ENCODE data around the gene TMEM170A.
"Not testable (repeated sequence)": the region's sequence is repeated elsewhere in the genome, so short reads cannot be mapped to it uniquely, and the experiment has no call there.

The TMEM170A gene

GRCh38 chr16:75464122-75464918 lies at the start of gene TMEM170A:
Gene TMEM170A (minus strand): TSS chr16:75464689. CDS start chr16:75464600, 89 bp downstream.
- in situ Hi-C loops (cut with HindIII; ENCODE audit: low pct_unique_long_range_greater_than_20kb, low sequenced_read_pairs) = no loop called here
- no peak for TF ChIP-seq JUND (IDR thresholded peaks at IDR 0.05; ENCODE audit: low read depth)
- peak; percentile 93 to 99 for DNase-seq (ENCODE audit: low read depth in 1 of 2, low spot score in 1 of 2)

GRCh38 chr16:75506574-75506973 lies 42.1 kb upstream of the TMEM170A start:
- in situ Hi-C loops (cut with HindIII; ENCODE audit: low pct_unique_long_range_greater_than_20kb, low sequenced_read_pairs) = no loop called here
- no peak for TF ChIP-seq JUND (IDR thresholded peaks at IDR 0.05; ENCODE audit: low read depth)
- no peak for DNase-seq (ENCODE audit: low read depth in 1 of 2, low spot score in 1 of 2)

GRCh38 chr16:75506107-75506506 lies 41.6 kb upstream of the TMEM170A start:
- no peak for DNase-seq (ENCODE audit: low read depth in 1 of 2, low spot score in 1 of 2)
- no peak for TF ChIP-seq JUND (IDR thresholded peaks at IDR 0.05; ENCODE audit: low read depth)
- in situ Hi-C loops (cut with HindIII; ENCODE audit: low pct_unique_long_range_greater_than_20kb, low sequenced_read_pairs) = no loop called here

GRCh38 chr16:75503801-75504200 lies 39.3 kb upstream of the TMEM170A start:
- no peak for DNase-seq (ENCODE audit: low read depth in 1 of 2, low spot score in 1 of 2)
- in situ Hi-C loops (cut with HindIII; ENCODE audit: low pct_unique_long_range_greater_than_20kb, low sequenced_read_pairs) = no loop called here
- no peak for TF ChIP-seq JUND (IDR thresholded peaks at IDR 0.05; ENCODE audit: low read depth)

GRCh38 chr16:75502916-75503605 lies 38.6 kb upstream of the TMEM170A start:
- DNase-seq (ENCODE audit: low read depth in 1 of 2, low spot score in 1 of 2) = no peak
- in situ Hi-C loops (cut with HindIII; ENCODE audit: low pct_unique_long_range_greater_than_20kb, low sequenced_read_pairs) = no loop called here
- no peak for TF ChIP-seq JUND (IDR thresholded peaks at IDR 0.05; ENCODE audit: low read depth)

GRCh38 chr16:75501820-75502219 lies 37.3 kb upstream of the TMEM170A start:
- in situ Hi-C loops (cut with HindIII; ENCODE audit: low pct_unique_long_range_greater_than_20kb, low sequenced_read_pairs) = not testable (repeated sequence)
- DNase-seq (ENCODE audit: low read depth in 1 of 2, low spot score in 1 of 2) = peak in 1 of 2 experiments; percentile 43

GRCh38 chr16:75501359-75501758 lies 36.9 kb upstream of the TMEM170A start:
- in situ Hi-C loops (cut with HindIII; ENCODE audit: low pct_unique_long_range_greater_than_20kb, low sequenced_read_pairs) = no loop called here
- TF ChIP-seq JUND (IDR thresholded peaks at IDR 0.05; ENCODE audit: low read depth) = no peak
- DNase-seq (ENCODE audit: low read depth in 1 of 2, low spot score in 1 of 2) = no peak

GRCh38 chr16:75498605-75499322 lies 34.3 kb upstream of the TMEM170A start:
- DNase-seq (ENCODE audit: low read depth in 1 of 2, low spot score in 1 of 2); in situ Hi-C loops (cut with HindIII; ENCODE audit: low pct_unique_long_range_greater_than_20kb, low sequenced_read_pairs): not testable (repeated sequence)

GRCh38 chr16:75497558-75497957 lies 33.1 kb upstream of the TMEM170A start:
- DNase-seq (ENCODE audit: low read depth in 1 of 2, low spot score in 1 of 2) = no peak
- in situ Hi-C loops (cut with HindIII; ENCODE audit: low pct_unique_long_range_greater_than_20kb, low sequenced_read_pairs) = no loop called here

GRCh38 chr16:75495076-75495674 lies 30.7 kb upstream of the TMEM170A start, which contains the start of gene CHST6:
Gene CHST6 (minus strand): TSS chr16:75495441. CDS start chr16:75479828, 15,613 bp downstream.
- TF ChIP-seq JUND (IDR thresholded peaks at IDR 0.05; ENCODE audit: low read depth) = no peak
- in situ Hi-C loops (cut with HindIII; ENCODE audit: low pct_unique_long_range_greater_than_20kb, low sequenced_read_pairs) = no loop called here
- no peak for DNase-seq (ENCODE audit: low read depth in 1 of 2, low spot score in 1 of 2)

More at GRCh38 chr16:75497558-75497957, 33.1 kb upstream of the TMEM170A start:
- no peak for TF ChIP-seq JUND (IDR thresholded peaks at IDR 0.05; ENCODE audit: low read depth)

GRCh38 chr16:75494661-75495075 lies 30.2 kb upstream of the TMEM170A start:
- in situ Hi-C loops (cut with HindIII; ENCODE audit: low pct_unique_long_range_greater_than_20kb, low sequenced_read_pairs) = no loop called here
- no peak for DNase-seq (ENCODE audit: low read depth in 1 of 2, low spot score in 1 of 2)
- TF ChIP-seq JUND (IDR thresholded peaks at IDR 0.05; ENCODE audit: low read depth) = no peak

GRCh38 chr16:75494184-75494583 lies 29.7 kb upstream of the TMEM170A start:
- DNase-seq (ENCODE audit: low read depth in 1 of 2, low spot score in 1 of 2) = no peak
- in situ Hi-C loops (cut with HindIII; ENCODE audit: low pct_unique_long_range_greater_than_20kb, low sequenced_read_pairs) = no loop called here
- TF ChIP-seq JUND (IDR thresholded peaks at IDR 0.05; ENCODE audit: low read depth) = no peak
